ENCODE results near the gene CARD14.

CARD14 gene

GRCh38 chr17:80182118-80182844, 12.5 kb downstream of the CARD14 start:
- Histone ChIP-seq H2AFZ (ENCODE audit: low read length) (no peak overlapping the region), H4K20me1 (ENCODE audit: insufficient read depth, low read length) (no peaks in the 10 kb centered on the region), H3K4me1 (ENCODE audit: low read length) (no peaks in the 10 kb centered on the region), H3K27me3 (replicated peaks; ENCODE audit: insufficient read depth, low read length) (peaks cover 83% of the 10 kb centered on the region), H3K36me3 (replicated peaks; ENCODE audit: insufficient read depth, low read length) (no peaks in the 10 kb centered on the region), H3K9me3 (replicated peaks; ENCODE audit: insufficient read depth, low read length) (no peaks in the 10 kb centered on the region), H3K9me2 (replicated peaks; ENCODE audit: insufficient read depth, low read length) (no peaks in the 10 kb centered on the region), H3K27ac (ENCODE audit: low read length) (no peak overlapping the region), H3K79me2 (ENCODE audit: low read length) (no peaks in the 10 kb centered on the region), H3K4me2 (ENCODE audit: low read depth, low read length) (no peak overlapping the region), H3K4me3 (ENCODE audit: low read length) (no peak overlapping the region), H3F3A (ENCODE audit: insufficient read depth, low read length) (no peaks in the 10 kb centered on the region), H3K9ac (ENCODE audit: low read length) (no peak overlapping the region)
- no peak for DNase-seq
- TF ChIP-seq EZH2 (optimal IDR thresholded peaks at IDR 0.05; ENCODE audit: low read depth, low read length) (no peak), EZH2phosphoT487 (IDR thresholded peaks at IDR 0.05; ENCODE audit: low read length) (no peak), CTCF (IDR thresholded peaks at IDR 0.05; ENCODE audit: low read length) (no peak)

GRCh38 chr17:80182845-80183223, 13.0 kb downstream of the CARD14 start:
- TF ChIP-seq CTCF (IDR thresholded peaks at IDR 0.05; ENCODE audit: low read length) (no peak), EZH2phosphoT487 (IDR thresholded peaks at IDR 0.05; ENCODE audit: low read length) (no peak), EZH2 (optimal IDR thresholded peaks at IDR 0.05; ENCODE audit: low read depth, low read length) (no peak)
- Histone ChIP-seq H3K9me2 (replicated peaks; ENCODE audit: insufficient read depth, low read length) (no peaks in the 10 kb centered on the region), H3K79me2 (ENCODE audit: low read length) (no peaks in the 10 kb centered on the region), H3K36me3 (replicated peaks; ENCODE audit: insufficient read depth, low read length) (no peaks in the 10 kb centered on the region), H3K4me3 (ENCODE audit: low read length) (no peak overlapping the region), H3F3A (ENCODE audit: insufficient read depth, low read length) (no peaks in the 10 kb centered on the region), H3K4me1 (ENCODE audit: low read length) (no peaks in the 10 kb centered on the region), H3K9ac (ENCODE audit: low read length) (no peak overlapping the region), H3K27me3 (replicated peaks; ENCODE audit: insufficient read depth, low read length) (peaks cover 85% of the 10 kb centered on the region), H3K27ac (ENCODE audit: low read length) (no peak overlapping the region), H4K20me1 (ENCODE audit: insufficient read depth, low read length) (no peaks in the 10 kb centered on the region), H3K4me2 (ENCODE audit: low read depth, low read length) (no peak overlapping the region), H2AFZ (ENCODE audit: low read length) (no peak overlapping the region), H3K9me3 (replicated peaks; ENCODE audit: insufficient read depth, low read length) (no peaks in the 10 kb centered on the region)
- DNase-seq, result no peak

DNA sequence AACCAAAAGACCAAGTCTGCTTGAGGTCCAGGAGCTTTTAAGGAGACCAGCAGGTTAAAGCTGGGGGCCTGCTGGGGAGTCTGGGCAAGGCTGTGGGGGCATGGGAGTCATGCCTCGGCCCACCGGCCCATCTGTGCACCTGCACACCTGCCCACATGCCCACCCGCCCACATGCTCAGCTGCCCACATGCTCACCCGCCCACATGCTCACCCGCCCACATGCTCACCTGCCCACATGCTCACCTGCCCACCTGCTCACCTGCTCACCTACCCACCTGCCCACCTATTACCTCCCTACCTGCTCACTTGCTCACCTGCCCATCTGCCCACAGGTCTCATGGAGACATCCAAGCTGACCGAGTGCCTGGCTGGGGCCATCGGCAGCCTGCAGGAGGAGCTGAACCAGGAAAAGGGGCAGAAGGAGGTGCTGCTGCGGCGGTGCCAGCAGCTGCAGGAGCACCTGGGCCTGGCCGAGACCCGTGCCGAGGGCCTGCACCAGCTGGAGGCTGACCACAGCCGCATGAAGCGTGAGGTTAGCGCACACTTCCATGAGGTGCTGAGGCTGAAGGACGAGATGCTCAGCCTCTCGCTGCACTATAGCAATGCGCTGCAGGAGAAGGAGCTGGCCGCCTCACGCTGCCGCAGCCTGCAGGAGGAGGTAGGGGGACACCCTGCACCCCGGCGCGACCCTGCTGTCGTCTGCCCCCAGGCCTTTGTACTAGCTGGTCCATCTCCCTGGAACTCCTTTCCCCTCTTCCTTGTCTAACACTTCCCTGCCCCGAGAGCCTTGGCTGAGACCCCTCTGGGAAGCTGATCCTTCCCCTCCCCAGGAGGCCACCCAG, 14.0 kb downstream of the CARD14 start:
- H2AFZ ChIP-seq (ENCODE audit: low read length), result no peak overlapping the region
- no peak overlapping the region for H3K4me2 ChIP-seq (ENCODE audit: low read depth, low read length)
- no peak overlapping the region for H3K9ac ChIP-seq (ENCODE audit: low read length)
- no peak overlapping the region for H3K27ac ChIP-seq (ENCODE audit: low read length)
- H3K27me3 ChIP-seq (replicated peaks; ENCODE audit: insufficient read depth, low read length), result peaks cover 85% of the 10 kb centered on the region
- H3K9me3 ChIP-seq (replicated peaks; ENCODE audit: insufficient read depth, low read length), result no peaks in the 10 kb centered on the region
- no peaks in the 10 kb centered on the region for H3K79me2 ChIP-seq (ENCODE audit: low read length)
- H3F3A ChIP-seq (ENCODE audit: insufficient read depth, low read length), result no peaks in the 10 kb centered on the region
- no peak overlapping the region for H3K4me3 ChIP-seq (ENCODE audit: low read length)
- no peak for DNase-seq
- H4K20me1 ChIP-seq (ENCODE audit: insufficient read depth, low read length), result no peaks in the 10 kb centered on the region
- no peaks in the 10 kb centered on the region for H3K4me1 ChIP-seq (ENCODE audit: low read length)
- H3K9me2 ChIP-seq (replicated peaks; ENCODE audit: insufficient read depth, low read length), result no peaks in the 10 kb centered on the region
- no peak for TF ChIP-seq CTCF (IDR thresholded peaks at IDR 0.05; ENCODE audit: low read length)
- no peak for TF ChIP-seq EZH2 (optimal IDR thresholded peaks at IDR 0.05; ENCODE audit: low read depth, low read length)
- TF ChIP-seq EZH2phosphoT487 (IDR thresholded peaks at IDR 0.05; ENCODE audit: low read length), result no peak
- H3K36me3 ChIP-seq (replicated peaks; ENCODE audit: insufficient read depth, low read length), result no peaks in the 10 kb centered on the region

Measured in MM.1S (cell line).